Measurements from ENCODE around the gene UPK3A. TPM values are rescaled to one million over a fixed set of nuclear protein-coding genes. Genes with fewer than 3 reads are reported as not detected.

Gene UPK3A
- total RNA-seq, 1 donor from 2014 or later, result not detected

Other genes with a start within 250 kb of the UPK3A start
- 166 and 168 TPM in 2 replicates for gene NUP50, start 121.0 kb upstream of the UPK3A start, total RNA-seq
- 16.3 and 18.6 TPM in 2 replicates for gene KIAA0930, start 44.1 kb upstream of the UPK3A start, total RNA-seq
- gene FAM118A, start 25.0 kb downstream of the UPK3A start, total RNA-seq, result 36.7 and 39.6 TPM in 2 replicates
- gene SMC1B, start 128.7 kb downstream of the UPK3A start, total RNA-seq, result 0.66 and 0.68 TPM in 2 replicates
- gene RIBC2, start 128.7 kb downstream of the UPK3A start, total RNA-seq, result 14.0 and 14.1 TPM in 2 replicates
- not detected in 2 replicates for gene FBLN1, start 217.9 kb downstream of the UPK3A start, total RNA-seq